ENCODE data around the gene TAMALIN. TPM values are rescaled to one million over a fixed set of nuclear protein-coding genes. Genes with fewer than 3 reads are reported as not detected.
"Not testable (repeated sequence)": the region's sequence is repeated elsewhere in the genome, so short reads cannot be mapped to it uniquely, and the experiment has no call there.

The TAMALIN gene
- total RNA-seq, 2 experiments from 2014 or later: 13.8 to 14.5 TPM

- ChIA-PET CTCF (interaction anchor here (0.7 to 1.3 kb wide), 4 partner anchors 48 to 98 kb away, joined by 3 to 6 read pairs (median 4); no protein-coding TSS in a partner anchor), POLR2A (no interaction called here)
Observed at GRCh38 chr12:51977320-51977753, 29.4 kb upstream of the TAMALIN start.

GRCh38 chr12:51979306-51979705, 27.4 kb upstream of the TAMALIN start:
- CTCF ChIA-PET: interaction anchor here (0.6 to 0.8 kb wide), 3 partner anchors 44 to 1164 kb away, joined by 4 to 5 read pairs (median 4); no protein-coding TSS in a partner anchor

GRCh38 chr12:51980051-51980808, 26.5 kb upstream of the TAMALIN start:
- ChIA-PET CTCF (interaction anchor here (1.3 to 2.0 kb wide), 7 partner anchors 15 to 111 kb away, joined by 3 to 6 read pairs (median 4); no protein-coding TSS in a partner anchor), POLR2A (interaction anchor here (1.5 kb wide), 1 partner anchor 41 kb away, joined by 5 read pairs; no protein-coding TSS in a partner anchor)

More at GRCh38 chr12:51979306-51979705, 27.4 kb upstream of the TAMALIN start:
- POLR2A ChIA-PET: not testable (repeated sequence)

GRCh38 chr12:51980809-51981127, 26.0 kb upstream of the TAMALIN start:
- POLR2A ChIA-PET: interaction anchor here (1.5 kb wide), 1 partner anchor 40 kb away, joined by 5 read pairs; no protein-coding TSS in a partner anchor
- CTCF ChIA-PET: interaction anchor here (1.3 to 2.0 kb wide), 7 partner anchors 16 to 110 kb away, joined by 3 to 6 read pairs (median 4); no protein-coding TSS in a partner anchor

GRCh38 chr12:51984657-51985056, 22.1 kb upstream of the TAMALIN start:
- ChIA-PET CTCF (interaction anchor here (2.3 to 2.4 kb wide), 2 partner anchors 9 to 41 kb away, joined by 7 to 9 read pairs; no protein-coding TSS in a partner anchor), POLR2A (no interaction called here)

GRCh38 chr12:51985154-51985835, 21.5 kb upstream of the TAMALIN start:
- POLR2A ChIA-PET: no interaction called here

GRCh38 chr12:51986834-51987233, 19.9 kb upstream of the TAMALIN start:
- POLR2A ChIA-PET: no interaction called here
- CTCF ChIA-PET: interaction anchor here (9.5 kb wide), 1 partner anchor 35 kb away, joined by 162 read pairs; no protein-coding TSS in a partner anchor

More at GRCh38 chr12:51985154-51985835, 21.5 kb upstream of the TAMALIN start:
- CTCF ChIA-PET: interaction anchor here (2.3 to 2.4 kb wide), 2 partner anchors 8 to 40 kb away, joined by 7 to 9 read pairs; no protein-coding TSS in a partner anchor

- CTCF ChIA-PET: interaction anchor here (1.1 to 9.5 kb wide), 9 partner anchors 8 to 92 kb away, joined by 3 to 162 read pairs (median 7); partner anchors contain the start of genes ATG101 and NR4A1
- POLR2A ChIA-PET: interaction anchor here (1.4 kb wide), 1 partner anchor 28 kb away, joined by 4 read pairs; no protein-coding TSS in a partner anchor
Observed at GRCh38 chr12:51992246-51992645, 14.5 kb upstream of the TAMALIN start.

GRCh38 chr12:51994539-51994820, 12.3 kb upstream of the TAMALIN start:
- POLR2A ChIA-PET: no interaction called here

GRCh38 chr12:51994959-51995358, 11.8 kb upstream of the TAMALIN start:
- ChIA-PET POLR2A (no interaction called here), CTCF (interaction anchor here (0.7 to 9.5 kb wide), 4 partner anchors 11 to 993 kb away, joined by 3 to 162 read pairs (median 6); no protein-coding TSS in a partner anchor)

More at GRCh38 chr12:51994539-51994820, 12.3 kb upstream of the TAMALIN start:
- CTCF ChIA-PET: interaction anchor here (0.7 to 9.5 kb wide), 4 partner anchors 10 to 992 kb away, joined by 3 to 162 read pairs (median 10); partner anchors contain the start of gene ATG101

- ChIA-PET POLR2A (no interaction called here), CTCF (interaction anchor here (4.5 kb wide), 1 partner anchor 26 kb away, joined by 39 read pairs; no protein-coding TSS in a partner anchor)
Observed at GRCh38 chr12:51997136-51997535, 9.6 kb upstream of the TAMALIN start.

GRCh38 chr12:52003016-52003550, 3.7 kb upstream of the TAMALIN start:
- CTCF ChIA-PET: interaction anchor here (0.6 to 13.5 kb wide), 6 partner anchors 10 to 114 kb away, joined by 3 to 157 read pairs (median 3); no protein-coding TSS in a partner anchor
- POLR2A ChIA-PET: no interaction called here

- CTCF ChIA-PET: interaction anchor here (0.6 to 13.5 kb wide), 6 partner anchors 11 to 113 kb away, joined by 3 to 157 read pairs (median 3); no protein-coding TSS in a partner anchor
- POLR2A ChIA-PET: interaction anchor here (1.0 kb wide), 1 partner anchor 14 kb away, joined by 4 read pairs; no protein-coding TSS in a partner anchor
Observed at GRCh38 chr12:52003591-52003990, 3.2 kb upstream of the TAMALIN start.

- ChIA-PET POLR2A (interaction anchor here (1.0 kb wide), 1 partner anchor 13 kb away, joined by 4 read pairs; no protein-coding TSS in a partner anchor), CTCF (interaction anchor here (0.7 to 13.5 kb wide), 5 partner anchors 11 to 82 kb away, joined by 3 to 157 read pairs (median 3); no protein-coding TSS in a partner anchor)
Observed at GRCh38 chr12:52004042-52004648, 2.6 kb upstream of the TAMALIN start.

- POLR2A ChIA-PET: interaction anchor here (1.3 to 2.4 kb wide), 3 partner anchors 12 to 64 kb away, joined by 4 to 10 read pairs (median 8); partner anchors contain the start of gene ATG101
Observed at GRCh38 chr12:52005218-52005902, 1.4 kb upstream of the TAMALIN start.

GRCh38 chr12:52005903-52006703, 643 bp upstream of the TAMALIN start:
- ChIA-PET POLR2A (interaction anchor here (1.3 to 2.4 kb wide), 8 partner anchors 11 to 64 kb away, joined by 4 to 10 read pairs (median 5); partner anchors contain the start of gene ATG101), CTCF (interaction anchor here (1.6 to 13.5 kb wide), 2 partner anchors 13 to 17 kb away, joined by 11 to 157 read pairs; no protein-coding TSS in a partner anchor)

More at GRCh38 chr12:52005218-52005902, 1.4 kb upstream of the TAMALIN start:
- CTCF ChIA-PET: interaction anchor here (2.7 to 13.5 kb wide), 2 partner anchors 13 to 18 kb away, joined by 16 to 157 read pairs; no protein-coding TSS in a partner anchor
